Measurements from ENCODE around the gene SMIM28.
"Not testable (repeated sequence)": the region's sequence is repeated elsewhere in the genome, so short reads cannot be mapped to it uniquely, and the experiment has no call there.

SMIM28 gene

DNA sequence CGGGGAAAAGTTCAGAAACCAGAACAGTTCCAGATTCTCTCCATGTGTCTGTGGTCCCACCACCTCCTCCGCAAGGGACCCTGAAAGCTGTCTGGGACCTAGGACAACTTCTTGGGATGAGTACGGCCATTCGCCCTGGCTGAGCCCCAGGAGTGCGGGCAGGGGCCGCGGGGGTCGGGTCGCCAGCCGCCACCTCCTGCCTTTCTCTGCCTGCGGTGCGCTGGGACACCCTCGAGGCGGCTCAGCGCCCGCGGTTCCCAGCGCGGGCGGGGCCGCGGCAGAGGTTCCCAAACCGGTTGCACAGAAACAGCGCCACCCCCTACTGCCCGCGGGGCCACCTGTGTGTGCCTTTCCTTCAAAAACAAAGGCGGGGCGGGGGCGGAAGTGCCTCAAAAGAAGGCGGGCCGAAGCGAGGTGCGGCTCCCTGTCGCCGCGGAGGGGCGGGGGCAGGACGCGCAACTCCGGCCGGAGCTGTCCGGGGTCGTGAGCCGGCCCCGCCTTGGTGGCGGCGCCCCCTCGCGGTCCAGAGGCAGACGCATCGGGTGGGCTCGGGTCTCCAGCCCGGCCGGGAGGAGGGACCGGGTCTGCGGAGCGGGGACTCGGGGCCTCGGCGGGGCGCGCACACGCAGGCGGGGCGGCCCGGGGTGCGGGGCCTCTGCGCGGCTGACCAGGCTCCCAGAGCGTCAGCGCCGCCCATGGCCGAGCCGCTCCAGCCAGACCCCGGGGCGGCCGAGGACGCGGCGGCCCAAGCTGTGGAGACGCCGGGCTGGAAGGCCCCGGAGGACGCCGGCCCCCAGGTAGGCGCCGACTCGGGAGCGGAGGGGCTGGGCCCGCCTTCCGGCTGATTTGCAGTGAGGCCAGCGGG, 26.3 kb downstream of the SMIM28 start, which contains the start of gene HEBP2:
HEBP2 (plus strand) TSS at position 423 of the 865 bp plus-strand sequence; CDS start at position 696, 273 bp downstream.
- DNase-seq = peak in 56 of 58 donors; percentile 8 to 83 (median 61)

DNA sequence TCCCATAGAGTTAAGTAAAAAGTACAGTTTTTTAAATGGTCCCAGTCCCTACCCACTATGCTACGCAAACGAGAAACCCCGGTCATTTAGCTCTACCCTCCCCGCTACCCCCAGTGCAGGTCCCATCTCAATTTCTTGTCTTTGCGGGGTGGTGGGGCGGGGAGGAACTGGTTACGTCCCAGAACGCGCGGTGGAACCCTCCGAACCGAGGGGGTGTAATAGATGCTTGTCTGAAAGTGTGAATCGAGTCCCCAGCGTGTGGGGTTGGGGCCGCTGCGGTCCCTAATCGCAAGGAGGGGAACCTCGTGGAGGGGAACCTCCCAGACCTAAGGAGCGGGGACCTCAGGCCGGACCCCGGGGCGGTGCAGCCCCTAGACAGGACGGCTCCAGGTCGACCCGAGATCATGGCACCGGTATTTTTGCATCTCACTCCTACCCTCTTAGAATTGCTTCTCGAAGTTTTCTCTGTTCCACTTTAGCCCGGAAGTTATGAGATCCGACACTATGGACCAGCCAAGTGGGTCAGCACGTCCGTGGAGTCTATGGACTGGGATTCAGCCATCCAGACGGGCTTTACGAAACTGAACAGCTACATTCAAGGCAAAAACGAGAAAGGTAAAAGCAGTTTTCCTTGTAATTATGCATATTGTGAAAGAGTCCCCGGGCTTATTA, 27.1 kb downstream of the SMIM28 start:
- peak in 5 of 58 donors; percentile 5 to 47 (median 31) for DNase-seq

DNA sequence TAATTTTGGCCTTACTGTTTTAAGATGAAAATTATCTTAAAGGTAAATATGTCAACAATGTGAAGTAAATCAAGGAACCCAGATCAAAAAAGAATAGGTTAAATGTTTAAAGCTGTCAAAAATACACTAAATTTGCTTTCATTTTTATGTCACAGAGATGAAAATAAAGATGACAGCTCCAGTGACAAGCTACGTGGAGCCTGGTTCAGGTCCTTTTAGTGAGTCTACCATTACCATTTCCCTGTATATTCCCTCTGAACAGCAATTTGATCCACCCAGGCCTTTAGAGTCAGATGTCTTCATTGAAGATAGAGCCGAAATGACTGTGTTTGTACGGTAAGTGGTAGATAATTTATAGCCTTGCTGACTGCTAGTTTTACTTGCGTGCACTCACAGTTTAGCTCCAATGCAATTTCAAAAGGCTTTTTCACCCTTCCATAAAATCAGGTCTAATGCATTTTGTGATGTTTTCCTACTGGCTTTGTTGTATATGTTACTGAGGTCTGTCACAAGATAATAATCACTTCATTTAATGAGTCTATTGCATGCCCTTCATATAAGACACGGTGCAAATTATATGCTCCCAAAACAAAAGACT, 28.2 kb downstream of the SMIM28 start:
- no peak for DNase-seq

DNA sequence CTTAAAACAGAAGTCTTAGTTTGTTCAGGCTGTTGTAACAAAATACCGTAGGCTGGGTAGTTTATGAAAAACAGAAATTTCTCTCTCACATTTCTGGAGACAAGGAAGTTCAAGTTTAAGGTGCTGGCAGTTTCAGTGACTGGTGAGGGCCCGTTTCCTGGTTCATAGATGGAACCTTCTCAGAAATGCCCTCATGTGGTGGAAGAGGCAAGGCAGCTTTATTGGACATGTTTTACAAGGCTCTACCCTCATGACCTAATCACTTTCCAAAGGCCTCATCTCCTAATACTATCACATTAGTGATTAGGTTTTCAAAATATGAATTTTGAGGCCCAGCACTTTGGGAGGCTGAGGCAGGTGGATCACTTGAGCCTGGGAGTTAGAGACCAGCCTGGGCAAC, 28.7 kb downstream of the SMIM28 start:
- DNase-seq = peak in 1 of 58 donors; percentile 6

- DNase-seq = no peak
Observed at GRCh38 chr6:138410048-138410735, 32.5 kb downstream of the SMIM28 start.

- DNase-seq = no peak
Observed at GRCh38 chr6:138410972-138411880, 33.5 kb downstream of the SMIM28 start.

GRCh38 chr6:138415125-138415524, 37.4 kb downstream of the SMIM28 start:
- peak in 29 of 58 donors; percentile 4 to 67 (median 23) for DNase-seq

DNA sequence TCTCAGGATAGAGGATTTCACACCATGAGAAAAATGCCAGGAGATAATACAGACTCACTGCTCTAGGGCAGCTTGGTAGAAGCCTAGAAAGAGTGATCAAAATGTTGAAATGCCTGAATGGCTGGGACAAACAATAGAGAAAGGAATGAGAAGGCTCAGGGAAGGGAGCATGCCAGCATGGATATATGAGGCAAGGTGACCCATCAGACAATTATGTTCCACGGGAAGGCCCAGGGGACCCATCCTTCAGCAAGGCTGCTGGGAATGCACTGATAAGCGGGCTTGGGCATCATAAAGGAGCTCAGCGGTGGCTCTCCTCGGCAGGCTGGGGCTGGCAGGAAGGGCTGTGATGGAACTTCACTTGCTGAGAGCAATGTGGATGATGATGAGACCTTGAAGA, 38.5 kb downstream of the SMIM28 start:
- no peak for DNase-seq

- DNase-seq = no peak
Observed at GRCh38 chr6:138417493-138418117, 39.9 kb downstream of the SMIM28 start.

- no peak for DNase-seq
Observed at GRCh38 chr6:138418118-138418742, 40.5 kb downstream of the SMIM28 start.

DNA sequence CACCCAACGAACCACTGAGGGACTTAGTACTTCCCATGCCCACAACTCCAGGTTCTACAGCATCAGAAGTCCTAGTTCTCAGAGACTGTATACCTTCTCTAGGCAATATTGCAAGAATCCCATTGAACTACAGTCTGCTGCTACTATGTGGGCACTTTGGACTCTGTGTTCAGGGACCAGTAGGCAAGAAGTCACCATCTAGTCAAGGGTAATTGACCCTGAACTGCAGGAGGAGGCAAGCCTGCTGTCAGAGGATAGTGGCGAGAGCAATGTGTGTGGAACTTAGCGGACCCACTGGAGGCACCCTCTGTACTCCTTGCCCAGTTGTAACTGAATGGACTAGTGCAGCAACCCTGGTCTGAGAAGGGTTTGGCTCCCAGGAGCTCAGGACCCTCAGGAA, 42.1 kb downstream of the SMIM28 start:
- no peak for DNase-seq

GRCh38 chr6:138420356-138420755, 42.7 kb downstream of the SMIM28 start:
- no peak for DNase-seq

GRCh38 chr6:138421089-138421488, 43.4 kb downstream of the SMIM28 start:
- DNase-seq = no peak

GRCh38 chr6:138421608-138422007, 43.9 kb downstream of the SMIM28 start:
- DNase-seq = no peak

GRCh38 chr6:138422861-138423260, 45.2 kb downstream of the SMIM28 start:
- no peak for DNase-seq

- no peak for DNase-seq
Observed at GRCh38 chr6:138424004-138424904, 46.5 kb downstream of the SMIM28 start.

DNA sequence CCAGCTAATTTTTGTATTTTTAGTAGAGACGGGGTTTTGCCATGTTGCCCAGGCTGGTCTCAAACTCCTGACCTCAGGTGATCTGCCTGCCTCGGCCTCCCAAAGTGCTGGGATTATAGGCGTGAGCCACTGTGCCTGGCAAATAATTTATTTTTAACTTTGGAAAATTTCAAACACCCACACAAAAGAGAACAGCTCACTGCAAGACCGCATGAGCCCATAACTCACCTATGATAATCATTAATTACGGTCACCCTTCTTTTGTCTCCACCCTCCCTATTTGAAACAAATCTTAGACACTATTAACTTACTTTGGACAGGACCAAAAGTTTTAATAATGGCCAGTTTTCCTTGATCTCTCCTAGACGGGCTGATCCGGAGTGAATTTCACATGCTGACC, 47.6 kb downstream of the SMIM28 start:
- DNase-seq = not testable (repeated sequence)

DNA sequence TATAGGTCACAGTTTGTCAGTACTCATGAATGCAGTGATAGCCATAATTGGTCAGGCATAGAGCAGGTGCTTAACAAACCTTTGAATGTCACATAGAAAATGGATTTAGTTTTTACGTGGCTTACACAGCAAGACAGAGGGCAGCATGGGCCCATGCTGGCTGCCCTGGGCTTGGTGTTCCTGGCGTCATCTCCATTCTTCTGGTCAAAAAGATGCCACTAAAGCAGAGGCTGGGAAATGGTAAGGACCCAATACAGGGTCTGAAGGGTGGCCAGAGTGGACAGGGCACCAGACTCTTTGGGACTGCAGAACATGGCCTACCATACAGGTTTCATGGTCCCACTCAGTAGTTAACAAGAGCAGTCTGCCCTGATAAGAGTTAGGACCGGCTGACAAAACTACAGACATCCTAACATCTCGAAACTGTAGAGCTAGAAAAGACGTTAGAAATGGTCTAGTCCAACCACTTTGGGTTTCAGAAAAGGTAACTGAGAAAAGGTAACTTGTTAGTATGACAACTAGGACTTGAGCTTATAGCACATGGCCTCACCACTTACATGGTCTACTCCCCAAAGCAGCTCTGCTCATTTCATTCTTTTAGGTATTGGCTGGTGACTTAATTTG, 48.9 kb downstream of the SMIM28 start:
- no peak for DNase-seq
